Endodermal cell (in vitro differentiated cells): ENCODE measurements around the gene PRKCQ. TPM values are rescaled to one million over a fixed set of nuclear protein-coding genes. Genes with fewer than 3 reads are reported as not detected.

ENCODE experiments used
- DNase-seq: peaks from one replicate; pipeline ENCODE4 v3.0.0-alpha.2; 2017
- H3K27ac ChIP-seq: 2 replicates; pipeline ENCODE4 v1.5.1; 2013; ENCODE audit warnings: mild to moderate bottlenecking, low read depth, low read length, moderate library complexity
- H3K27me3 ChIP-seq: 2 replicates; pipeline ENCODE4 v1.6.1; 2013; ENCODE audit warnings: mild to moderate bottlenecking, low read length, moderate library complexity; ENCODE audit not compliant: insufficient read depth, control insufficient read depth, poor library complexity, severe bottlenecking
- H3K36me3 ChIP-seq: 2 replicates; pipeline ENCODE4 v1.7.0; 2013; ENCODE audit warnings: mild to moderate bottlenecking, low read length, moderate library complexity; ENCODE audit not compliant: control insufficient read depth, insufficient read depth
- H3K4me1 ChIP-seq: one replicate; pipeline ENCODE4 v1.7.0; 2013; ENCODE audit warnings: low read length; ENCODE audit not compliant: control insufficient read depth, insufficient read depth
- H3K4me3 ChIP-seq: 2 replicates; pipeline ENCODE4 v1.5.1; 2013; ENCODE audit warnings: mild to moderate bottlenecking, low read length, moderate library complexity
- H3K9ac ChIP-seq: 2 replicates; pipeline ENCODE4 v1.6.1; 2013; ENCODE audit warnings: mild to moderate bottlenecking, low read length, moderate library complexity; ENCODE audit not compliant: poor library complexity, severe bottlenecking; ENCODE audit errors: extremely low read depth
- H3K9me3 ChIP-seq: 2 replicates; pipeline ENCODE4 v1.6.1; 2013; ENCODE audit warnings: mild to moderate bottlenecking, low read length, moderate library complexity; ENCODE audit not compliant: control insufficient read depth
- H3K27ac Mint-ChIP-seq: 2 replicates; pipeline ENCODE4 v1.8.0; 2020; ENCODE audit warnings: mixed read lengths
- H3K27me3 Mint-ChIP-seq: 2 replicates; pipeline ENCODE4 v1.8.0; 2021; ENCODE audit warnings: mild to moderate bottlenecking, mixed read lengths; ENCODE audit not compliant: insufficient read depth
- H3K36me3 Mint-ChIP-seq: 2 replicates; pipeline ENCODE4 v1.8.0; 2020; ENCODE audit warnings: low read depth, mixed read lengths
- H3K4me1 Mint-ChIP-seq: 2 replicates; pipeline ENCODE4 v1.8.0; 2020; ENCODE audit warnings: mixed read lengths
- H3K4me3 Mint-ChIP-seq: 2 replicates; pipeline ENCODE4 v1.8.0; 2020; ENCODE audit warnings: mild to moderate bottlenecking, moderate library complexity, mixed read lengths
- H3K9me3 Mint-ChIP-seq: 2 replicates; pipeline ENCODE4 v1.8.0; 2020; ENCODE audit warnings: mild to moderate bottlenecking, mixed read lengths
- CTCF ChIP-seq: fragments of 200-600 bp; sonication (generic); conservative IDR thresholded peaks from 2 replicates; pipeline ENCODE4 v1.5.0; 2021; ENCODE audit warnings: antibody characterized with exemption, mild to moderate bottlenecking
- WGBS, 2 experiments: methylation state at CpG; one replicate each; pipeline versions ENCODE4 v1.1.5 to v1.1.7; 2013; ENCODE audit warnings: missing lambda C conversion rate in 2 of 2, mixed read lengths in 1 of 2; ENCODE audit not compliant: insufficient coverage in 1 of 2, insufficient read length in 1 of 2; 5-methylcytosine and 5-hydroxymethylcytosine counted together
- total RNA-seq, 2 donors: library from RNA; stranded (reverse); fragmentation: NEBNext Ultra II Directional in 1 of 2; extraction: Animal tissue kit (Norgen Biotek cat#: 25700) in 1 of 2; gene quantifications; 2 replicates in 1 of 2; 3 replicates in 1 of 2; pipeline ENCODE4 v1.2.1, GENCODE V29; 2021

PRKCQ gene
- total RNA-seq, 2 donors from 2014 or later, result 24.3 to 29.1 TPM

- Histone ChIP-seq H3K36me3 (no peaks in the 10 kb centered on the region), H3K4me3 (no peak overlapping the region), H3K4me1 (no peaks in the 10 kb centered on the region), H3K9me3 (no peaks in the 10 kb centered on the region), H3K9ac (no peak overlapping the region), H3K27ac (no peak overlapping the region), H3K27me3 (no peaks in the 10 kb centered on the region)
- no peak overlapping the region for H3K4me3 Mint-ChIP-seq
- 80 to 97% methylated on average over 1 to 3 of the region's 3 CpGs for WGBS, 2 experiments
- peak; percentile 48 for TF ChIP-seq CTCF
- no peaks in the 10 kb centered on the region for H3K36me3 Mint-ChIP-seq
- H3K4me1 Mint-ChIP-seq, result peaks cover 4% of the 10 kb centered on the region
- H3K27ac Mint-ChIP-seq, result no peak overlapping the region
- peaks cover 3% of the 10 kb centered on the region for H3K27me3 Mint-ChIP-seq
- DNase-seq, result no peak
- H3K9me3 Mint-ChIP-seq, result no peaks in the 10 kb centered on the region
Observed at GRCh38 chr10:6408799-6409198, 171.3 kb downstream of the PRKCQ start.

- H3K4me3 Mint-ChIP-seq, result no peak overlapping the region
- Histone ChIP-seq H3K4me3 (no peak overlapping the region), H3K4me1 (no peaks in the 10 kb centered on the region), H3K9me3 (no peaks in the 10 kb centered on the region), H3K9ac (no peak overlapping the region), H3K27ac (no peak overlapping the region), H3K36me3 (no peaks in the 10 kb centered on the region), H3K27me3 (no peaks in the 10 kb centered on the region)
- no peak overlapping the region for H3K27ac Mint-ChIP-seq
- no peak for DNase-seq
- TF ChIP-seq CTCF, result no peak
- WGBS, 2 experiments, result 92 to 100% methylated on average over 2 to 11 of the region's 11 CpGs
- H3K27me3 Mint-ChIP-seq, result peaks cover 10% of the 10 kb centered on the region
- H3K9me3 Mint-ChIP-seq, result no peaks in the 10 kb centered on the region
- H3K36me3 Mint-ChIP-seq, result no peaks in the 10 kb centered on the region
- peaks cover 4% of the 10 kb centered on the region for H3K4me1 Mint-ChIP-seq
Observed at GRCh38 chr10:6407034-6407721, 172.9 kb downstream of the PRKCQ start.

GRCh38 chr10:6406220-6407033 is 173.6 kb downstream of the PRKCQ start:
- Mint-ChIP-seq H3K36me3 (no peaks in the 10 kb centered on the region), H3K9me3 (no peaks in the 10 kb centered on the region), H3K4me1 (peaks cover 9% of the 10 kb centered on the region), H3K27ac (no peak overlapping the region), H3K4me3 (no peak overlapping the region), H3K27me3 (peaks cover 12% of the 10 kb centered on the region)
- WGBS, 2 experiments, result 77 to 81% methylated on average over 7 to 10 of the region's 10 CpGs
- no peaks in the 10 kb centered on the region for H3K27me3 ChIP-seq
- H3K4me3 ChIP-seq, result no peak overlapping the region
- no peak for DNase-seq
- no peaks in the 10 kb centered on the region for H3K36me3 ChIP-seq
- TF ChIP-seq CTCF, result peak; percentile 63
- no peak overlapping the region for H3K27ac ChIP-seq
- H3K4me1 ChIP-seq, result no peaks in the 10 kb centered on the region
- no peaks in the 10 kb centered on the region for H3K9me3 ChIP-seq
- H3K9ac ChIP-seq, result no peak overlapping the region
